GM12801 (cell line): ENCODE measurements around the gene OLR1.

Experiments used
- CTCF ChIP-seq: IDR thresholded peaks from one replicate; pipeline ENCODE4 v1.5.1; 2011; ENCODE audit warnings: control low read depth; ENCODE audit not compliant: insufficient read length; ENCODE audit errors: extremely low read depth

Gene OLR1

DNA sequence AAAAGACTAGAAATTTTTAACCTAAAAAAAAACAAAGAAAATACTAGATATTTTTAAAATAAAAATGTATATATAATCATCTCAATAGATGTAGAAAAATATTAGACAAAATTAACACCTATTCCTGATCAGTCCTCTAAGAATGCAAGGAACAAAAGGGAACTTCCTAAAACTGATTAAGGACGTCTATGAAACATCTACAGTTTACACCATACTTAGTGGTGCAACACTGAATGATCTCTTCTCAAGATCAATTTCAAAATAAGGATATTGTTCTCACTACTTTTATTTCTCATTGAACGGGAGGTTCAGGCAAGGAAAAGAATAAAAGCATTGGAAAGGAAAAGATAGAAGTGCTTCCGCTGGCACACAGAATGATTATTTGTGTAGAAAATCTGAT lies 16.0 kb downstream of the OLR1 start:
- no peak for TF ChIP-seq CTCF

- TF ChIP-seq CTCF = no peak
These were observed 17.8 kb downstream of the OLR1 start for GRCh38 chr12:10154145-10154496.

DNA sequence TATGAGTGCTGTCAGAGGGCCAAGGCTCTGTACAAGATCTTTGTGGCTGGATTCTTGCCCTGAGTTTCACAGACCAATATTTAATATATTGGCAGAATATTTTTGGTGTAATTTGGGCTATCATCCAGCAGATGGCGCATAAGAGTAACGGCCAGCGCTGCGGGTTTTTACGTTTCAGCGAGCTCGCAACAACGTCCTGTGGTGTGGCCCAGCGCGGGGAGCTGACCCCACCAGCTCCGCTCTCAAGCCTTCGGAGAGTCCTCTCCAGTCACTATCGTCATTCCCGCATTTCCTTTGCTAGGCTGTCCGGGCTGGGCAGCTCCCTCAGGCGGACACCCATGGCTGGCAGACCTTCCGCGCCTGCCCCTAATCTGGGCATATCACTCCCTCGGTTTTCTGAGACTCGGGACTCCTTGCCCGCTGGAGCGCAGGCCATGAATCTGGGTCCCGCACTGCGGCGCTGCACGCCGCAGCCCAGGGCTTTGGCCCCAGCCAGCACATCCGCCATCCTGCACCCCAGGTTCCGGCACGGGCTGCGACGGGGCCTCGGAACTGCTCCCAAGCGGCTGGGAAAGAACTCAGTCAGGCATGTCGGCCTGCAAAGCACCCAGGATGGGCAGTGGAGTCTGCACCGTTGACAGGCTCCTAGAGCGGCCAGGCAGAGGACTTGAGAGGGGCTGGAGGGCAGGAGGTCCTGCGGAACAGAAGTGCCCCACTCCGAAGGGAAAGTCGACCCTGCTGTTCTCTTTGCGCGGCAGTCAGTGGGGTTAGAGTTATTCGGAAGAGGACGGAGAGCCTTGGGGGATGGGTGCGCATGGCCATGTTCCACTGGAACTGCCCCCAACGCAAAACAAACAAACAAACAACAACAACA lies 18.4 kb downstream of the OLR1 start:
- no peak for TF ChIP-seq CTCF

GRCh38 chr12:10151621-10152020 lies 20.3 kb downstream of the OLR1 start:
- TF ChIP-seq CTCF = no peak

DNA sequence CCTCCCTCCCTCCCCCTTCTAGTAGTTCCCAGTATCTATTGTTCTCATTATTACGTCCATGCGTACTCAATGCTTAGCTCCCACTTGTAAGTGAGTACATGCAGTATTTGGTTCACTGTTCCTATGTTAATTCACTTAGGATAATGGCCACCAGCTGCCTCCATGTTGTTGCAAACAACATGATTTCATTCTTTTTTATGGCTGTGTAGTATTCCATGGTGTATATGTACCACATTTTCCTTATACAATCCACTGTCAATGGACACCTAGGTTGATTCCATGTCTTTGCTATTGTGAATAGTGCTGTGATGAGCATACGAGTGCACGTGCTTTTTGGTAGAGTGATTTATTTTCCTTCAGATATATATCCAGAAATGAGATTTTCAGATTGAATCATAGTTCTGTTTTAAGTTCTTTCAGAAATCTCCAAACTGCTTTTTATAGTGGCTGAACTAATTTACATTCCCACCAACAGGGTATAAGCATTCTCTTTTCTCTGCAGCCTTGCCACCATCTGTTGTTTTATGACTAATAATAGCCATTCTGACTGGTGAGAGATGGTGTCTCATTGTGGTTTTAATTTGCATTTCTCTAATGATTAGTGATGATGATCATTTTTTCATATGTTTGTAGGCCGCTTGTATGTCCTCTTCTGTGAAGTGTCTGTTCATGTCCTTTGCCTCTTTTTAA lies 24.1 kb downstream of the OLR1 start:
- no peak for TF ChIP-seq CTCF

GRCh38 chr12:10142976-10143589 lies 28.8 kb downstream of the OLR1 start:
- no peak for TF ChIP-seq CTCF

GRCh38 chr12:10140001-10140400 lies 31.9 kb downstream of the OLR1 start:
- no peak for TF ChIP-seq CTCF
